ENCODE data around the gene CASP9.
"Not testable (repeated sequence)": the region's sequence is repeated elsewhere in the genome, so short reads cannot be mapped to it uniquely, and the experiment has no call there.

The CASP9 gene

GRCh38 chr1:15469361-15469760 lies 54.7 kb downstream of the CASP9 start:
- DNase-seq (ENCODE audit: low read depth) = no peak

DNA sequence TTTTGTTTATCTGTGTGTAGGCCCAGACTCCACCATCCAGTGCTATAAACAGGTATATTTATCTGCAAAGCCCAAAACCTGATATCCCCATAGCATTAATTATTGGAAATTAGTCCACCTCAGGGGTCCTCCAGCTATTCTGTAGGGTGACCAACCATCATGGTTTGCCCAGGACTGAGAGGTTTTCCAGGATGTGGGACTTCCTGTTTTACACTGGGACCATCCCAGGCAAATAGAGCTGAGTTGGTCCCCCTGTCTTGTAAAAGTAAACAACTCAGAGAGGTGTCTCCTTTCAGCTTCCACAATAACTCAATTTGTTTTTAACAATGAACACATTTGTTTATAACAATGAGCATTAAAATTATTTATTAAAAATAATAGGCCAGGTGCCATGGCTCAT lies 55.9 kb downstream of the CASP9 start:
- DNase-seq (ENCODE audit: low read depth) = no peak

DNA sequence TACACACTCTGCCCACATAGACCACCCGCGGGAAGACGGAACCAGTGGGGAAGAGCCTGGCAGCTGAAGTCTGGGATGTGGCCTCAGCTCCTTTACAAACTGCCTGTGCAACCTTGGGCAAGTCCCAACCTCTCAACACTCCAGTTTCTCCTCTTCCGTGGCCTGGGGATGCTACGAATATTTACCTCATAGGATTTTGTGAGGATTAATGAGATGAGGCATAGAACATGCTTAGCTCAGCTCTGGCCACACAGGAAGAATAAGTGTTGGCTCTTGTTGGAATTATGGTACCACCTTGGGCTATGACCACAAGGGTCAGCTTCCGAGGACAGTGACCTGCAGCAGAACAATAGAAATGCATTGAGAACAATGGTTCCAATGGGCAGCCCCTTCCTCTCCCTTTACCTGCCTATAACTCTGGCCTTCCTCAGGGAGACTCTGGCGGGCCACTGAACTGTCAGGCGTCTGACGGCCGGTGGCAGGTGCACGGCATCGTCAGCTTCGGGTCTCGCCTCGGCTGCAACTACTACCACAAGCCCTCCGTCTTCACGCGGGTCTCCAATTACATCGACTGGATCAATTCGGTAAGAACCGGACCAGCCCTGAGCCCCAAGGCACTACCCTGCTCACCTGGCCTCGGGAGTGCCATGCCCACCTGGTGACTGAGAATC lies 56.9 kb downstream of the CASP9 start:
- not testable (repeated sequence) for DNase-seq (ENCODE audit: low read depth)

GRCh38 chr1:15465674-15466073 lies 58.3 kb downstream of the CASP9 start:
- no peak for DNase-seq (ENCODE audit: low read depth)

- not testable (repeated sequence) for DNase-seq (ENCODE audit: low read depth)
Measured at GRCh38 chr1:15463926-15464322, 60.1 kb downstream of the CASP9 start.

GRCh38 chr1:15463064-15463800 lies 60.8 kb downstream of the CASP9 start:
- not testable (repeated sequence) for DNase-seq (ENCODE audit: low read depth)

GRCh38 chr1:15460708-15461095 lies 63.3 kb downstream of the CASP9 start:
- DNase-seq (ENCODE audit: low read depth) = no peak

GRCh38 chr1:15459771-15460707 lies 64.0 kb downstream of the CASP9 start:
- DNase-seq (ENCODE audit: low read depth) = no peak

DNA sequence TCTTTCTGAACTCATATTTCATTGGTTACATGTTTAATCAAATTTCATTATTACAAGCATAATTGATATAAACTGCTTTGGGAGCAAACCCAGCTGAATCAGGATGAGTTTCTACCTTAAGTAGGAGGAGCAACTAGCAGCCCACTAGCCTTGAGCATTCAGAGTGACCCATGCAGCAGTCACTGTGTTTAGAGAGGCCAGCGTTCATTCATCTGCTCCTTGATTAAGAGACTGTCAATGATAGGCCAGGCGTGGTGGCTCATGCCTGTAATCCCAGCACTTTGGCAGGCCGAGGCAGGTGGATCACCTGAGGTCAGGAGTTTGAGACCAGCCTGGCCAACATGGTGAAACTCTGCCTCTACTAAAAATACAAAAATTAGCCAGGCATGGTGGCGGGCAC lies 65.6 kb downstream of the CASP9 start:
- not testable (repeated sequence) for DNase-seq (ENCODE audit: low read depth)

GRCh38 chr1:15457585-15457984 lies 66.4 kb downstream of the CASP9 start:
- DNase-seq (ENCODE audit: low read depth) = no peak

- DNase-seq (ENCODE audit: low read depth) = no peak
Measured at GRCh38 chr1:15456313-15456954, 67.6 kb downstream of the CASP9 start, which contains the start of gene CELA2A. Gene CELA2A, plus strand, starts transcription at chr1:15456732. Its CDS starts 22 bp downstream, at chr1:15456754.

- DNase-seq (ENCODE audit: low read depth) = no peak
Measured at GRCh38 chr1:15455522-15455921, 68.5 kb downstream of the CASP9 start.

- no peak for DNase-seq (ENCODE audit: low read depth)
Measured at GRCh38 chr1:15454256-15454655, 69.8 kb downstream of the CASP9 start.

DNA sequence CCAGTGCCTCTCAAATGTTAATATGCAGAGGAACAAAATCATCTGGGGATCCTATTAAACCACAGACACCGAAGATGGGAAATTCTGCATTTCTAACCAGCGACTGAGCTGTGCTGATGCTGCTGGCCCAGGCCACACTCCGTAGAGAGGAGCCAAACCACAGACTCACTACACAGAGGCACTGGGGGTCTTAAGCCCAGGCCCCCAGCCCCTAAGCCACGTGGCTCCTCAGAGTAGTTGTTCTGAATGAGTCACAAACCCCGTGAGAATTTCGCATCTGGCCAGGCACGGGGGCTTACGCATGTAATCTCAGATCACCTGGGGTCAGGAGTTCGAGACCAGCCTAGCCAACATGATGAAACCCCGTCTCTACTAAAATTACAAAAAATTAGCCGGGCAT lies 70.3 kb downstream of the CASP9 start:
- DNase-seq (ENCODE audit: low read depth) = no peak

DNA sequence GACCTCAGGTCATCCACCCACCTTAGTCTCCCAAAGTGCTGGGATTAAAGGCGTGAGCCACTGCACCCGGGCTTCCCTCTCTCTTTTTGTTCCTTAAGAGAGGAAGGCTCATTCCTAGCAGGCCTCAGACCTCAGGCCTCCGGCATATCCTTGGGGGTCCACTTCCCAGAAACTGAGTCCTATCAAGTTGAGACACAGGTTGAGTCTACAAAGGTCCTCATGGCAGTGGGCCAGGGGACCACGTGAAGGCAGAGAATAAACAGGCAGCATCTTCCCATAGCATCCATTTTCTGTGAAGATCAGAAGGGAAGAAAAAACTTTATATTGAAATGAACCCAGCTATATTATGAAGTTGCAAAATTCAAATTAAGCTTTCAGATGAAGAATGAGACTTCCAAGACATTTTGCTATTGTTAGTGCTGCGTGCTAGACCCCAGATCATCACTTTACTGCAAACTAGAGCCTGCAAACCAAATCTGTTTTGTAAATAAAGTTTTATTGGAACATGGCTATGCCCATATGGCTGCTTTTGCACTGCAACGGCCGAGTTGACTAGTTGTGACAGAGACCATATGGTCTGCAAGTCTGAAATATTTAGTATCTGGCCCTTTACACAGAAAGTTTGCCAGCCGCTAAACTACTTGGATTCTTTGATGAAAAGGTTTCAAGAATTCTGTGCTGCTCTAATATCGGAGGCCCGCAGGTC lies 71.0 kb downstream of the CASP9 start:
- DNase-seq (ENCODE audit: low read depth) = no peak

GRCh38 chr1:15452216-15452615 lies 71.8 kb downstream of the CASP9 start:
- DNase-seq (ENCODE audit: low read depth) = no peak

DNA sequence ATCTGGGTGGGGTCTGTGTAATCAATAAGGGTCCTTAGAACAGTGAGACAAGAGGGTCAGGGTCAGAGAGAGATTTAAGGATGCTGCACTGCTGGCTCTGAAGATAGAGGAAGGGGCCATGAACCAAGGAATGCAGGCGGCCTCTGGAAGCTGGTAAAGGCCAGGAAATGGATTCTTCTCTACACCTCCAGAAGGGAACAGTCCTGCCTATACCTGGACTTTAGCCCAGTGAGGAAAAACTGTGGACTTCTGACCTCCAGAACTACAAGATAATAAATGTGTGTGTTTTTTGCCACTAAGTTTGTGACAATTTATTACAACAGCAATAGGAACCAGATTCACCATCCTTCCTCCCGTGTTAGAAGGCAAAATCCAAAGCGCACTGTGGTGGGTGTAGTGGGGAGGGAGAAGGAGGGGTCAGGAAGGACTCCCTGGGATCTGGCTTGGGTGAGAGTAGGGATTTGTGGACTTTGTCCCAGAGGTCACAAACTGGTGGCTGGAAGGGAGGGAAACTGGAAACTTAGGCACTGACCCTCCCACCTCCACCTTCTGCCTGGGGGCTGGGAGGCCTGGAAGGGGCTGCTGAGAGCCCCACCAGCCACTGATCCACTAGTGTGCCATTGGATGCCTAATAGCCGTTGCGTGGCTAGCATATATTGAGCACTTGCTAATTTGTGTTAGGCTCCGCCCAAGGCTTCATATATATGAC lies 72.8 kb downstream of the CASP9 start:
- DNase-seq (ENCODE audit: low read depth) = no peak

GRCh38 chr1:15449567-15449966 lies 74.4 kb downstream of the CASP9 start:
- DNase-seq (ENCODE audit: low read depth) = no peak

GRCh38 chr1:15448877-15449462 lies 75.0 kb downstream of the CASP9 start:
- DNase-seq (ENCODE audit: low read depth) = no peak

DNA sequence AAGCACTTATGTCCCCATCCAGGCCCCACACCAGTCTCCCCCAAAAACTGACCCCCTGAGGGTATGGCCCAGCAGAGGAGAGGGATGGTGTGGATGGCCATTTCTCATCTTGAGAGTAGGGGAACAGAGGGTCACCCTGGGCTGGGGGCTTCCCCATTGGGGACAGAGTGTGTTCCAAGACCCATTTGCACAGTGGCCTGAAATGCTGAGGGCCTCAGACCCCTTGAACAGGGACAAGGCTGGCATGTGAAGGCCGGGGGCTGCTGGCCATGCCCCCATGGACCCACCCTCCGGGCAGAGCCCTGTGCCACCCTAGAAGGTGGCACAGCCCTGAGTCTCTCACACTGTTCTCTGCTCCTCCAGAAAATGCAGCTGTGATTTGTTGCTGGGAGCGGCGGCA lies 77.8 kb downstream of the CASP9 start:
- DNase-seq (ENCODE audit: low read depth) = no peak

Measured in activated T-cell treated with anti-CD3 and anti-CD28 coated beads for 48 hours (primary cell).